WTC11 (cell line): ENCODE measurements around the gene C2CD2. TPM values are rescaled to one million over a fixed set of nuclear protein-coding genes. Genes with fewer than 3 reads are reported as not detected.
A peak's percentile ranks its signal among the peaks of the same experiment; 100 is the strongest.

Source experiments
- ATAC-seq: fragments of 200-7000 bp; cut with Tn5 transposase; 2 replicates; pipeline ENCODE4 v1.10.0; 2021; ENCODE audit warnings: mild to moderate bottlenecking, moderate library complexity
- CTCF ChIA-PET: fragments of 300-600 bp; sonication (Branson Sonifier 250); formaldehyde crosslinking; loops from one replicate; lab custom pipeline; 2021; ENCODE audit warnings: antibody characterized with exemption; lab: Charles Lee
- POLR2A ChIA-PET: fragments of 350-600 bp; sonication (Branson Sonifier 250); formaldehyde crosslinking; loops from one replicate; lab custom pipeline; 2021; ENCODE audit warnings: antibody characterized with exemption; lab: Charles Lee
- DNase-seq: peaks from one replicate; pipeline ENCODE4 v3.0.0; 2021; ENCODE audit warnings: low spot score
- H3K27ac Mint-ChIP-seq: 2 replicates; pipeline ENCODE4 v1.8.0; 2021; ENCODE audit warnings: mixed read lengths
- H3K27me3 Mint-ChIP-seq: 2 replicates; pipeline ENCODE4 v1.8.0; 2021; ENCODE audit warnings: low read depth, mild to moderate bottlenecking, moderate library complexity, mixed read lengths
- H3K36me3 Mint-ChIP-seq: 2 replicates; pipeline ENCODE4 v1.8.0; 2021; ENCODE audit warnings: mixed read lengths
- H3K4me1 Mint-ChIP-seq: 2 replicates; pipeline ENCODE4 v1.8.0; 2022; ENCODE audit warnings: mixed read lengths
- H3K4me3 Mint-ChIP-seq: 2 replicates; pipeline ENCODE4 v1.8.0; 2021; ENCODE audit warnings: mild to moderate bottlenecking, moderate library complexity, mixed read lengths
- H3K9me3 Mint-ChIP-seq: 2 replicates; pipeline ENCODE4 v1.8.0; 2021; ENCODE audit warnings: mixed read lengths
- AR ChIP-seq: fragments of 250-450 bp; sonication (Bioruptor Pico); IDR thresholded peaks from 2 replicates; pipeline ENCODE4 v1.9.0; 2021; ENCODE audit warnings: mild to moderate bottlenecking
- ARID4B ChIP-seq: sonication (generic); formaldehyde crosslinking; IDR thresholded peaks from 2 replicates; pipeline ENCODE4 v1.8.0; 2023; ENCODE audit warnings: missing genetic modification reagents, mild to moderate bottlenecking, borderline replicate concordance
- ATF3 ChIP-seq: sonication (generic); formaldehyde crosslinking; conservative IDR thresholded peaks from 2 replicates; pipeline ENCODE4 v1.8.1; 2022; ENCODE audit warnings: mild to moderate bottlenecking, missing genetic modification reagents
- ERG ChIP-seq: fragments of 250-450 bp; sonication (Bioruptor Pico); IDR thresholded peaks from 2 replicates; pipeline ENCODE4 v1.8.0; 2021; ENCODE audit warnings: mild to moderate bottlenecking
- GABPB1 ChIP-seq: sonication (generic); formaldehyde crosslinking; IDR thresholded peaks from 2 replicates; pipeline ENCODE4 v1.8.1; 2023; ENCODE audit warnings: mild to moderate bottlenecking, missing genetic modification reagents
- GTF2I ChIP-seq: fragments of 250-450 bp; sonication (Bioruptor Pico); conservative IDR thresholded peaks from 2 replicates; pipeline ENCODE4 v1.4.0; 2021; ENCODE audit warnings: mild to moderate bottlenecking
- HMGA2 ChIP-seq: fragments of 250-450 bp; sonication (Bioruptor Pico); IDR thresholded peaks from 2 replicates; pipeline ENCODE4 v1.4.0; 2021; ENCODE audit warnings: mild to moderate bottlenecking, moderate library complexity
- IRF1 ChIP-seq: sonication (generic); formaldehyde crosslinking; IDR thresholded peaks from 2 replicates; pipeline ENCODE4 v1.8.0; 2023; ENCODE audit warnings: missing genetic modification reagents
- KAT7 ChIP-seq: sonication (generic); formaldehyde crosslinking; IDR thresholded peaks from 2 replicates; pipeline ENCODE4 v1.8.1; 2023; ENCODE audit warnings: missing genetic modification reagents, mild to moderate bottlenecking, borderline replicate concordance
- MYBL2 ChIP-seq: sonication (generic); formaldehyde crosslinking; IDR thresholded peaks from 2 replicates; pipeline ENCODE4 v1.8.1; 2023; ENCODE audit warnings: mild to moderate bottlenecking, moderate library complexity, missing genetic modification reagents
- NFATC4 ChIP-seq: fragments of 250-450 bp; sonication (Bioruptor Pico); IDR thresholded peaks from 2 replicates; pipeline ENCODE4 v1.9.0; 2021; ENCODE audit warnings: mild to moderate bottlenecking
- NFE2L1 ChIP-seq: sonication (generic); formaldehyde crosslinking; IDR thresholded peaks from 2 replicates; pipeline ENCODE4 v1.8.1; 2023; ENCODE audit warnings: missing genetic modification reagents
- NR1H2 ChIP-seq: sonication (generic); formaldehyde crosslinking; IDR thresholded peaks from 2 replicates; pipeline ENCODE4 v1.9.0; 2021; ENCODE audit warnings: mild to moderate bottlenecking, moderate library complexity, missing genetic modification reagents
- NR2C2 ChIP-seq: sonication (generic); formaldehyde crosslinking; IDR thresholded peaks from 2 replicates; pipeline ENCODE4 v1.8.0; 2022; ENCODE audit warnings: mild to moderate bottlenecking, missing genetic modification reagents
- OVOL2 ChIP-seq: fragments of 250-450 bp; sonication (Bioruptor Pico); IDR thresholded peaks from 2 replicates; pipeline ENCODE4 v1.9.0; 2021; ENCODE audit warnings: mild to moderate bottlenecking, borderline replicate concordance
- PRRX2 ChIP-seq: fragments of 250-450 bp; sonication (Bioruptor Pico); IDR thresholded peaks from 2 replicates; pipeline ENCODE4 v1.8.0; 2021; ENCODE audit warnings: mild to moderate bottlenecking
- RORB ChIP-seq: fragments of 250-450 bp; sonication (Bioruptor Pico); IDR thresholded peaks from 2 replicates; pipeline ENCODE4 v1.9.0; 2021; ENCODE audit warnings: mild to moderate bottlenecking
- SMAD3 ChIP-seq: sonication (generic); formaldehyde crosslinking; IDR thresholded peaks from 2 replicates; pipeline ENCODE4 v1.8.0; 2022; ENCODE audit warnings: missing genetic modification reagents, mild to moderate bottlenecking, borderline replicate concordance
- TEAD4 ChIP-seq: sonication (generic); formaldehyde crosslinking; IDR thresholded peaks from 2 replicates; pipeline ENCODE4 v1.8.0; 2022; ENCODE audit warnings: mild to moderate bottlenecking, missing genetic modification reagents
- TP53 ChIP-seq: sonication (generic); formaldehyde crosslinking; IDR thresholded peaks from 2 replicates; pipeline ENCODE4 v1.8.1; 2023; ENCODE audit warnings: mild to moderate bottlenecking, missing genetic modification reagents
- USF1 ChIP-seq: sonication (generic); formaldehyde crosslinking; IDR thresholded peaks from 2 replicates; pipeline ENCODE4 v1.8.0; 2022; ENCODE audit warnings: mild to moderate bottlenecking, missing genetic modification reagents
- ZNF138 ChIP-seq: sonication (generic); formaldehyde crosslinking; conservative IDR thresholded peaks from 2 replicates; pipeline ENCODE4 v1.8.1; 2022; ENCODE audit warnings: mild to moderate bottlenecking, moderate library complexity, missing genetic modification reagents
- ZNF232 ChIP-seq: sonication (generic); formaldehyde crosslinking; IDR thresholded peaks from 2 replicates; pipeline ENCODE4 v1.8.0; 2022; ENCODE audit warnings: mild to moderate bottlenecking, missing genetic modification reagents
- ZNF263 ChIP-seq: sonication (generic); formaldehyde crosslinking; IDR thresholded peaks from 2 replicates; pipeline ENCODE4 v1.8.1; 2022; ENCODE audit warnings: low read depth, mild to moderate bottlenecking, moderate library complexity, missing genetic modification reagents
- total RNA-seq: library from RNA; stranded (reverse); gene quantifications from 3 replicates; pipeline ENCODE4 v1.2.3, GENCODE V29; 2021

Gene C2CD2
- total RNA-seq, 1 experiment from 2014 or later: 11.2 TPM

- TF ChIP-seq GABPB1 (CRISPR knock-in tag) (peak; percentile 40; the same call in 1 of the 2 replicates), TEAD4 (CRISPR knock-in tag) (0 out of 2 replicates have a peak, but pooled peaks have one; percentile 12), NFE2L1 (CRISPR knock-in tag) (peak; percentile 89; the same call in 1 of the 2 replicates), PRRX2 (CRISPR knock-in tag) (no peak), ZNF232 (peak; percentile 49; the same call in 1 of the 2 replicates)
- TF ChIP-seq, all 79 proteins: peak for 25
Observed at GRCh38 chr21:41953831-41954653, at the start of gene C2CD2 (continued).

GRCh38 chr21:42003051-42003461 lies 49.2 kb upstream of the C2CD2 start:
- TF ChIP-seq AR (CRISPR knock-in tag) (no peak), HMGA2 (CRISPR knock-in tag) (no peak), USF1 (CRISPR knock-in tag) (no peak), NR1H2 (CRISPR knock-in tag) (no peak), ATF3 (CRISPR knock-in tag) (no peak), ARID4B (CRISPR knock-in tag) (no peak), GTF2I (CRISPR knock-in tag) (no peak), NFATC4 (CRISPR knock-in tag) (no peak), NR2C2 (CRISPR knock-in tag) (no peak), OVOL2 (CRISPR knock-in tag) (no peak), ZNF138 (CRISPR knock-in tag) (no peak), IRF1 (no peak), ZNF263 (no peak), RORB (CRISPR knock-in tag) (no peak), PRRX2 (CRISPR knock-in tag) (no peak), ERG (CRISPR knock-in tag) (no peak), KAT7 (no peak), MYBL2 (CRISPR knock-in tag) (no peak), SMAD3 (CRISPR knock-in tag) (no peak), TP53 (no peak)
- ATAC-seq: no peak
- DNase-seq: no peak
- Mint-ChIP-seq H3K4me3 (no peak overlapping the region), H3K9me3 (peaks cover 7% of the 10 kb centered on the region), H3K27ac (no peak overlapping the region), H3K27me3 (no peaks in the 10 kb centered on the region), H3K4me1 (peaks cover 7% of the 10 kb centered on the region), H3K36me3 (peaks cover 26% of the 10 kb centered on the region)
- ChIA-PET POLR2A (no interaction called here), CTCF (interaction anchor here (0.5 kb wide), 1 partner anchor 359 kb away, joined by 3 read pairs; no protein-coding TSS in a partner anchor)
